Ovary (tissue), 3 donors: Measurements from ENCODE around the gene DOCK2.

Source experiments
- CTCF ChIP-seq, 3 donors: fragments of 450-650 bp in 2 of 3; fragments of 200-600 bp in 1 of 3; IDR thresholded peaks; one replicate each; pipeline versions ENCODE4 v1.5.1 to v1.8.0; 2016 to 2022; ENCODE audit warnings: antibody characterized with exemption in 3 of 3, mild to moderate bottlenecking in 1 of 3
- POLR2A ChIP-seq: fragments of 450-650 bp; IDR thresholded peaks from one replicate; pipeline ENCODE4 v1.6.1; 2017; ENCODE audit warnings: antibody characterized with exemption, mild to moderate bottlenecking, moderate library complexity
- donor health status: DM: no; HTN: no; CAD: no.

GRCh38 chr5:169796731-169797130 is 159.7 kb downstream of the DOCK2 start:
- TF ChIP-seq CTCF (IDR thresholded peaks at IDR 0.05) = no peak
- TF ChIP-seq POLR2A = no peak
